GM13977 (cell line): ENCODE data around the gene KRT75.

Experiments used
- DNase-seq: peaks from one replicate; pipeline ENCODE4 v3.0.0; 2012; ENCODE audit warnings: low spot score
- in situ Hi-C: fragments of 300-500 bp; cut with MboI; formaldehyde crosslinking; loops from one replicate; pipeline ENCODE4 v1.12.0; 2022; ENCODE audit warnings: low sequenced_read_pairs, low pct_unique_long_range_greater_than_20kb, mixed read lengths, inconsistent platforms; ENCODE audit not compliant: unreplicated experiment
- TF ChIP-seq, protein P1 (sequence below): IDR thresholded peaks from 2 replicates; pipeline ENCODE4 v1.5.1; 2012; ENCODE audit warnings: mild to moderate bottlenecking, control low read depth; ENCODE audit not compliant: insufficient read depth; ENCODE audit errors: extremely low read depth, missing control alignments

Gene KRT75

DNA sequence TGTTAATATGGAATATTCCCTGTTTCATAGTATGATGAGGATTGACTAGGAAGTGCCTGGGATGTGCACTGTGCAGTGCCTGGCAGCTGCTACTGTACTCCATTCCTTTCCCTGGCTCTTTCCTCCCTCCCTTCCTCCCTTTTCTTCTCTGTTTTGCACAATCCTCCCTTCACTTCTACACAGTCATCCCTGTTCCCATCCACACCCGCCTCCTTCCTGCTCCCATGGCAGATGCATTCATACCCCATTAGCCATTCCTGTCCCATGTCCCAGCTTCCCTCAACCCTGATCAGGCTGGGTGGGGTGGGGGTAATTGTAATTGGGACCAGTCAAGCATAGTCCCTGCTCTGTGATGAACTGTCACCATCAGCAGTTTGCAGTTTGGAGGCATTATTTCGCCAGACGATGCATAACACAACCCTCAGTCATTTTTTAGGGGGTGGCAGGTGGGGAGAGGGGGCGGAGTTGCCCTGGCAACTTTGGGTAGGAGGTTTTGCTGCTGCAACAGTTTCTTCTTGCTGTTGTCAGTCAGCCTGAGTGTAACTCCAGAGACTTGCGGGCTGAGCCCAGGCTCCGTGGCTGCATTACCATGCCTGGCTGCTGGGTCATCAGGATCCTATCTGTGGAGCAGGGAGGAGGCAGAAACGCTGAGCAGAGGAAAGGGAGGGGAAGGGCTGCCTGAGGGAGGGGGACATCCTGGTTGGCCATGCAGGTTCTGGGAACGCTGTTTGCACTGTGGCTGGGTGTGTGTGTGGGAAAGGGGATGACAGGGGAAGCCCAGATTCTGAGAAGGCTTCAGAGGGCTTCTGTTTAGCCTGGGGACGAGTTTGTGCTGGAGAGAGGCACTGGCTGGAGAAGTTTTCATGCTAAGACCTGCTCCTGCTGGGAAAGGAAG is 44.6 kb downstream of the KRT75 start:
- in situ Hi-C loops, result loop anchor here (25.0 kb wide), 1 partner anchor 598 kb away; no protein-coding TSS in a partner anchor
- TF ChIP-seq, protein P1, sequence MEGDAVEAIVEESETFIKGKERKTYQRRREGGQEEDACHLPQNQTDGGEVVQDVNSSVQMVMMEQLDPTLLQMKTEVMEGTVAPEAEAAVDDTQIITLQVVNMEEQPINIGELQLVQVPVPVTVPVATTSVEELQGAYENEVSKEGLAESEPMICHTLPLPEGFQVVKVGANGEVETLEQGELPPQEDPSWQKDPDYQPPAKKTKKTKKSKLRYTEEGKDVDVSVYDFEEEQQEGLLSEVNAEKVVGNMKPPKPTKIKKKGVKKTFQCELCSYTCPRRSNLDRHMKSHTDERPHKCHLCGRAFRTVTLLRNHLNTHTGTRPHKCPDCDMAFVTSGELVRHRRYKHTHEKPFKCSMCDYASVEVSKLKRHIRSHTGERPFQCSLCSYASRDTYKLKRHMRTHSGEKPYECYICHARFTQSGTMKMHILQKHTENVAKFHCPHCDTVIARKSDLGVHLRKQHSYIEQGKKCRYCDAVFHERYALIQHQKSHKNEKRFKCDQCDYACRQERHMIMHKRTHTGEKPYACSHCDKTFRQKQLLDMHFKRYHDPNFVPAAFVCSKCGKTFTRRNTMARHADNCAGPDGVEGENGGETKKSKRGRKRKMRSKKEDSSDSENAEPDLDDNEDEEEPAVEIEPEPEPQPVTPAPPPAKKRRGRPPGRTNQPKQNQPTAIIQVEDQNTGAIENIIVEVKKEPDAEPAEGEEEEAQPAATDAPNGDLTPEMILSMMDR, result no peak
- no peak for DNase-seq

DNA sequence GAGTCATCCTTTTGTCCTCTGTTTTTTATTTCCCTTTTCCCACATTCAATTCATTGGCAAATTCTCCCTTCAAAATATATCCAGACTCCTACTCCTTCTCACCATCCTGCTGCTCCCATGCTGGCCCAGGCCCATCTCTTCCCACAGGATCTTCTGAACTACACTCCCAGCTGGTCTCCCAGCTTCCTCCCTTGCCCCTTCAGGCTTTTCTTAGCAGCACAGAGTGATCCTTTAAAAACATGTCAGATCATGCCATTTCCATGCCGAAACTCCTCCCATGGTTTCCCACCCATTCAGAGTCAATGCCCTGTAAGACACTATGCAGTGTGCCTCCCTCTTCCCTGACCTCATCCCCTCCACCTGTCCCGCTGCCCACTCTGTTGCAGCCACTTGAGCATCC is 46.3 kb downstream of the KRT75 start:
- DNase-seq, result no peak
- TF ChIP-seq, protein P1, result no peak
- in situ Hi-C loops, result loop anchor here (25.0 kb wide), 1 partner anchor 599 kb away; no protein-coding TSS in a partner anchor

DNA sequence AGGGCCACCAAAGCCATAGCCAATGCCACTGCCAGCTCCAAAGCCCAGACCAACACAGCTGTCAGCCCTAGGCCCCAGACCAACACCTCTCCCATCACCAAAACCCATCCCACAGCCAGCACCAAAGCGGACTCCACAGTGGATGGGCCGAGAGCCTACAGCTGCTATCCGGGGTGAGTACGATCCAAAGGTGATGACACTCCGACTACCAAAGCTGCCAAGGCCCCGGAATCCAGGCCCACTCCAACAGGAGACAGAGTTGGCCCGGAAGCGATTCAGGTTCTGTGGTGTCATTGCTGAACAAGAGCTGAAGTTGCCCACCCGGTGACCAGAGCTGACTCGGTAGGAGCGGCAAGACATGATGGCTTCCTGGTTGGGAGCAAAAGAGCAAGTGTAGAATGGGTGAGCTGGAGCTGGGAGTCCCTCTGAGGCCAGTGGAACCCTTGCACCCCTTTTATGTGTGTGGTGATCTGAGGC is 48.9 kb downstream of the KRT75 start, which contains the start of gene KRT84:
Gene KRT84 (minus strand): TSS at position 427 of the 477 bp plus-strand sequence. CDS start 67 bp downstream, at position 360.
- no peak for DNase-seq
- TF ChIP-seq, protein P1, result no peak
- in situ Hi-C loops, result loop anchor here (25.0 kb wide), 1 partner anchor 602 kb away; no protein-coding TSS in a partner anchor

DNA sequence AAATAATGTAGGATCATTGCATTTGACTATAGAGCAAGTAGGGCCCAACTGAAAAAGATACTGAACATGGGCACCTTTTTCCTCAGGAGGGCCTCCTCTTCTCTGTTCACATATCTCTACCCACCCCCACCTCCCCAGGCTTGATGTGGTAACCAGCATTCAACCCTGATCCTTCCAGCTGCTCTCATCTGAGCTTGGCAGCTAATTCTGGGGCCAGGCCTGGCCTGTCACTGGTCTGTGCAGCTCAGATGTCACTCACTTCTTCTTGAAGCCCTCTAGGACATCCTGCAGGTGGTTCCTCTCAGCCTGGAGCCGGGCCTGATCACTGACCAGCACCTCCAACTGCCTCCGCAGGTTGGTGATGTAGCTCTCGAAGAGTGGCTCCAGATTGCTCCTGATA is 50.8 kb downstream of the KRT75 start:
- TF ChIP-seq, protein P1, result no peak
- DNase-seq, result no peak
- in situ Hi-C loops, result loop anchor here (25.0 kb wide), 1 partner anchor 604 kb away; no protein-coding TSS in a partner anchor

DNA sequence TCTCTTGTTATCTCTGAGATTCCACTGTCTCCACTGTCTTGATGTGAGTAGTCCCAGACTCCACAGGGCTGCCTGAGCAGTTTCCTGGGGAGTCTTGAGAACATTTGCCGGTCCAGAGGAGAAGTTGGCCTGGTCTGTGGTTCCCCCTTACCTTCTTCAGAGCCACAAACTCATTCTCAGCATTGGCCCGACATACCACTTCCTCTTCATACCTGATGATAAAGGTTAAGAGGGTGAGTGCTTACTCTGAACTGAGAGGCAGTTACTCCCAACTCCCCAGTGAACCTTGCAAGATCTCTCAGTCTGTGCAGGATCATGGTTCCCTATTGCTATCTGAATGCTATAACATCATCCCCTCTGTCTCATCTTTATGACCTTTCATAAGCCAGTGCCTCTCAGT is 51.3 kb downstream of the KRT75 start:
- in situ Hi-C loops, result loop anchor here (25.0 kb wide), 1 partner anchor 604 kb away; no protein-coding TSS in a partner anchor
- no peak for DNase-seq
- TF ChIP-seq, protein P1, result no peak

DNA sequence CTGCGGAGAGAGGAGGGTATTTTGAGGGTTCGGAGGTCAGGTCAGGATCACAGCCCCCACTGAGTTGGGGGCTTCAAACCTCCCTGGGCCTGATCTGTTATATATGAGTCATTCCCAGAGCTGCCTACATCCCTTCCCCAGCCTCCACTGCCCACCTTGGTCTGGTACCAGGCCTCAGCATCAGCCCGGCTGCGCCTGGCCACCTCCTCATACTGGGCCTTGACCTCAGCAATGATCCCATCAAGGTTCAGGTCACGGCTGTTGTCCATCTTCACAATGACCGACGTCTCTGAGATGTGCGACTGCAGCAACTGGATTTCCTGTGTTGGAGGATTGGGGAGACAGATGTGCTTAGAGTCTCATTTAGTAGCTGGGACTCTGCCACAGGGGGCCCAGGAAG is 53.0 kb downstream of the KRT75 start:
- no peak for DNase-seq
- TF ChIP-seq, protein P1, result no peak
- in situ Hi-C loops, result loop anchor here (25.0 kb wide), 1 partner anchor 606 kb away; no protein-coding TSS in a partner anchor
